Measurements from ENCODE around the gene SMARCD3. TPM values are rescaled to one million over a fixed set of nuclear protein-coding genes. Genes with fewer than 3 reads are reported as not detected.

Gene SMARCD3
- total and polyA plus RNA-seq, 2 donors (not counting 1 experiment from before 2014, with no cell fraction given) = 23.8 to 30.7 TPM

GRCh38 chr7:151271699-151272355 lies 23.3 kb upstream of the SMARCD3 start:
- H3K9ac ChIP-seq (ENCODE audit: insufficient read depth, low read length) = no peak overlapping the region
- no peaks in the 10 kb centered on the region for H4K20me1 ChIP-seq (ENCODE audit: control insufficient read depth, extremely low read depth, insufficient read depth, low read length)
- no peaks in the 10 kb centered on the region for H3K4me1 ChIP-seq (ENCODE audit: control insufficient read depth, extremely low read depth, insufficient read depth, low read length)
- no peak overlapping the region for H3K4me3 ChIP-seq (replicated peaks in 1 of 4; ENCODE audit: control extremely low read depth in 1 of 4, insufficient read depth in 1 of 4, low read depth in 3 of 4, low read length in 4 of 4)
- no peak overlapping the region for H3K4me2 ChIP-seq (ENCODE audit: extremely low read depth, insufficient read depth, low read length)
- H3K9me3 ChIP-seq (ENCODE audit: control insufficient read depth, insufficient read depth, low read depth, low read length) = no peaks in the 10 kb centered on the region
- DNase-seq (ENCODE audit: low read depth in 2 of 2) = peak in 1 of 2 donors; percentile 67
- TF ChIP-seq CTCF (conservative IDR thresholded peaks at IDR 0.05 in 1 of 2, IDR thresholded peaks at IDR 0.05 in 1 of 2; ENCODE audit: low read depth in 1 of 2, low read length in 2 of 2) = no peak
- TF ChIP-seq EZH2 (IDR thresholded peaks at IDR 0.05; ENCODE audit: low read length, missing control alignments) = peak; percentile 44
- H2AFZ ChIP-seq (ENCODE audit: low read length) = no peak overlapping the region
- no peaks in the 10 kb centered on the region for H3K36me3 ChIP-seq (ENCODE audit: control insufficient read depth, insufficient read depth, low read length)
- H3K79me2 ChIP-seq (ENCODE audit: control insufficient read depth, insufficient read depth, low read length) = no peaks in the 10 kb centered on the region
- H3K27me3 ChIP-seq (ENCODE audit: control insufficient read depth, insufficient read depth, low read length) = peaks cover 13% of the 10 kb centered on the region
- H3K27ac ChIP-seq (ENCODE audit: insufficient read depth, low read length) = no peak overlapping the region

DNA sequence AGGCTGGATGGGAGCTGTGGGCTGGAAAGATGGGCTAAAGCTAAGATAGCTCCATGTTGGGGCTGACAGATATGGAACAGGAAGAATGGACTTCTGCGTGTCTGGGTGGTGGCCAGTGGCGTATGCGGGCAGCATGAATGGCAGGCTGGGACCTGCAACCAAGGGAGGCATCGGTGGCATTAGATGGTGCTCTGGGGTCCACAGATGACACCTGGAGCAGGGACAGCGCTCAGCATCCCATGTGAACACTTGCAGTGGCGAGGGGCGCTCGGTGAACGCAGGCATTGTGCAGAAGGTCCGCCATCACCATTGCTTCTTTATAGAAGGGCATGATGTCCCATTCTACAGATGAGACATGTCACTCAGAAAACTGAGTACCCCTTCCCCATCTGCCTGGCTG lies 21.0 kb upstream of the SMARCD3 start:
- H3K4me1 ChIP-seq (ENCODE audit: control insufficient read depth, extremely low read depth, insufficient read depth, low read length) = no peaks in the 10 kb centered on the region
- no peak overlapping the region for H2AFZ ChIP-seq (ENCODE audit: low read length)
- H3K27me3 ChIP-seq (ENCODE audit: control insufficient read depth, insufficient read depth, low read length) = peaks cover 12% of the 10 kb centered on the region
- H3K36me3 ChIP-seq (ENCODE audit: control insufficient read depth, insufficient read depth, low read length) = no peaks in the 10 kb centered on the region
- no peak overlapping the region for H3K4me2 ChIP-seq (ENCODE audit: extremely low read depth, insufficient read depth, low read length)
- H4K20me1 ChIP-seq (ENCODE audit: control insufficient read depth, extremely low read depth, insufficient read depth, low read length) = no peaks in the 10 kb centered on the region
- H3K9me3 ChIP-seq (ENCODE audit: control insufficient read depth, insufficient read depth, low read depth, low read length) = no peaks in the 10 kb centered on the region
- no peak for DNase-seq (ENCODE audit: low read depth in 2 of 2)
- no peak overlapping the region for H3K9ac ChIP-seq (ENCODE audit: insufficient read depth, low read length)
- TF ChIP-seq EZH2 (IDR thresholded peaks at IDR 0.05; ENCODE audit: low read length, missing control alignments) = no peak
- TF ChIP-seq CTCF (conservative IDR thresholded peaks at IDR 0.05 in 1 of 2, IDR thresholded peaks at IDR 0.05 in 1 of 2; ENCODE audit: low read depth in 1 of 2, low read length in 2 of 2) = no peak
- no peak overlapping the region for H3K27ac ChIP-seq (ENCODE audit: insufficient read depth, low read length)
- no peak overlapping the region for H3K4me3 ChIP-seq (replicated peaks in 1 of 4; ENCODE audit: control extremely low read depth in 1 of 4, insufficient read depth in 1 of 4, low read depth in 3 of 4, low read length in 4 of 4)
- no peaks in the 10 kb centered on the region for H3K79me2 ChIP-seq (ENCODE audit: control insufficient read depth, insufficient read depth, low read length)

- TF ChIP-seq EZH2 (IDR thresholded peaks at IDR 0.05; ENCODE audit: low read length, missing control alignments) (no peak), CTCF (conservative IDR thresholded peaks at IDR 0.05 in 1 of 2, IDR thresholded peaks at IDR 0.05 in 1 of 2; ENCODE audit: low read depth in 1 of 2, low read length in 2 of 2) (no peak)
- H3K27ac ChIP-seq (ENCODE audit: insufficient read depth, low read length) = no peak overlapping the region
- H3K4me3 ChIP-seq (replicated peaks in 1 of 4; ENCODE audit: control extremely low read depth in 1 of 4, insufficient read depth in 1 of 4, low read depth in 3 of 4, low read length in 4 of 4) = no peak overlapping the region
- no peaks in the 10 kb centered on the region for H3K4me1 ChIP-seq (ENCODE audit: control insufficient read depth, extremely low read depth, insufficient read depth, low read length)
- H3K27me3 ChIP-seq (ENCODE audit: control insufficient read depth, insufficient read depth, low read length) = peaks cover 32% of the 10 kb centered on the region
- no peak overlapping the region for H3K9ac ChIP-seq (ENCODE audit: insufficient read depth, low read length)
- H3K4me2 ChIP-seq (ENCODE audit: extremely low read depth, insufficient read depth, low read length) = no peak overlapping the region
- H2AFZ ChIP-seq (ENCODE audit: low read length) = no peak overlapping the region
- H3K79me2 ChIP-seq (ENCODE audit: control insufficient read depth, insufficient read depth, low read length) = no peaks in the 10 kb centered on the region
- H3K36me3 ChIP-seq (ENCODE audit: control insufficient read depth, insufficient read depth, low read length) = no peaks in the 10 kb centered on the region
- H3K9me3 ChIP-seq (ENCODE audit: control insufficient read depth, insufficient read depth, low read depth, low read length) = no peaks in the 10 kb centered on the region
- no peak for DNase-seq (ENCODE audit: low read depth in 2 of 2)
- H4K20me1 ChIP-seq (ENCODE audit: control insufficient read depth, extremely low read depth, insufficient read depth, low read length) = no peaks in the 10 kb centered on the region
These were observed 16.9 kb upstream of the SMARCD3 start for GRCh38 chr7:151265351-151265931.
